MM.1S (cell line): ENCODE results near the gene GRPEL2.
A peak's percentile ranks its signal among the peaks of the same experiment; 100 is the strongest.

Experiments used
- DNase-seq: peaks from one replicate; pipeline ENCODE4 v3.0.0-alpha.2; 2015
- H2AFZ ChIP-seq: fragments of 300-600 bp; sonication (generic); 2 replicates; pipeline ENCODE4 v1.6.0; 2016; ENCODE audit warnings: antibody characterized with exemption, low read length
- H3F3A ChIP-seq: fragments of 300-600 bp; sonication (generic); 2 replicates; pipeline ENCODE4 v1.6.1; 2016; ENCODE audit warnings: mild to moderate bottlenecking, antibody characterized with exemption, low read length, moderate library complexity, mixed read lengths; ENCODE audit not compliant: insufficient read depth
- H3K27ac ChIP-seq: fragments of 300-600 bp; sonication (generic); 2 replicates; pipeline ENCODE4 v1.5.1; 2016; ENCODE audit warnings: mild to moderate bottlenecking, low read length
- H3K27me3 ChIP-seq: fragments of 300-600 bp; sonication (generic); replicated peaks from 2 replicates; pipeline ENCODE4 v1.6.0; 2016; ENCODE audit warnings: low read length; ENCODE audit not compliant: insufficient read depth
- H3K36me3 ChIP-seq: fragments of 300-600 bp; sonication (generic); replicated peaks from 2 replicates; pipeline ENCODE4 v1.6.1; 2016; ENCODE audit warnings: mild to moderate bottlenecking, low read length, mixed read lengths; ENCODE audit not compliant: insufficient read depth
- H3K4me1 ChIP-seq: fragments of 300-600 bp; sonication (generic); 2 replicates; pipeline ENCODE4 v1.6.1; 2016; ENCODE audit warnings: low read length, mixed read lengths
- H3K4me2 ChIP-seq: fragments of 300-600 bp; sonication (generic); 2 replicates; pipeline ENCODE4 v1.6.0; 2016; ENCODE audit warnings: low read depth, low read length
- H3K4me3 ChIP-seq: fragments of 300-600 bp; sonication (generic); 2 replicates; pipeline ENCODE4 v1.5.1; 2016; ENCODE audit warnings: low read length, mixed read lengths
- H3K79me2 ChIP-seq: fragments of 300-600 bp; sonication (generic); 2 replicates; pipeline ENCODE4 v1.6.1; 2016; ENCODE audit warnings: mixed run types, low read length, mixed read lengths
- H3K9ac ChIP-seq: fragments of 300-600 bp; sonication (generic); 2 replicates; pipeline ENCODE4 v1.6.1; 2016; ENCODE audit warnings: low read length, mixed read lengths
- H3K9me2 ChIP-seq: fragments of 300-600 bp; sonication (generic); replicated peaks from 2 replicates; pipeline ENCODE4 v1.6.1; 2016; ENCODE audit warnings: mild to moderate bottlenecking, low read length, mixed read lengths; ENCODE audit not compliant: insufficient read depth
- H3K9me3 ChIP-seq: fragments of 300-600 bp; sonication (generic); replicated peaks from 2 replicates; pipeline ENCODE4 v1.6.1; 2016; ENCODE audit warnings: mild to moderate bottlenecking, low read length, mixed read lengths; ENCODE audit not compliant: insufficient read depth
- H4K20me1 ChIP-seq: fragments of 300-600 bp; sonication (generic); 2 replicates; pipeline ENCODE4 v1.6.1; 2016; ENCODE audit warnings: mild to moderate bottlenecking, low read length, moderate library complexity, mixed read lengths; ENCODE audit not compliant: insufficient read depth
- CTCF ChIP-seq: fragments of 300-600 bp; sonication (generic); IDR thresholded peaks from 2 replicates; pipeline ENCODE4 v1.5.1; 2016; ENCODE audit warnings: antibody characterized with exemption, low read length, mixed read lengths
- EZH2 ChIP-seq: fragments of 300-600 bp; sonication (generic); optimal IDR thresholded peaks from 2 replicates; pipeline ENCODE3; 2017; ENCODE audit warnings: low read depth, mild to moderate bottlenecking, antibody characterized with exemption, low read length, mixed read lengths
- EZH2phosphoT487 ChIP-seq: fragments of 300-600 bp; sonication (generic); IDR thresholded peaks from 2 replicates; pipeline ENCODE4 v1.6.1; 2018; ENCODE audit warnings: antibody characterized with exemption, low read length

Gene GRPEL2

GRCh38 chr5:149358294-149358651 lies 13.0 kb downstream of the GRPEL2 start:
- peaks cover 50% of the 10 kb centered on the region for H3K79me2 ChIP-seq
- peak; percentile 36 for DNase-seq

GRCh38 chr5:149358868-149359495 lies 13.7 kb downstream of the GRPEL2 start:
- Histone ChIP-seq H3F3A (peaks cover 48% of the 10 kb centered on the region), H3K36me3 (no peaks in the 10 kb centered on the region; the same call in 1 of the 2 replicates), H2AFZ (no peak overlapping the region), H3K27me3 (no peaks in the 10 kb centered on the region), H3K4me1 (peaks cover 61% of the 10 kb centered on the region), H3K79me2 (peaks cover 43% of the 10 kb centered on the region), H3K9me2 (no peaks in the 10 kb centered on the region), H3K4me2 (peak overlapping the region; percentile 87), H4K20me1 (no peaks in the 10 kb centered on the region), H3K4me3 (peak overlapping the region; percentile 89), H3K27ac (no peak overlapping the region), H3K9ac (peak overlapping the region; percentile 94; the same call in 1 of the 2 replicates), H3K9me3 (no peaks in the 10 kb centered on the region)
- TF ChIP-seq EZH2 = no peak
- TF ChIP-seq CTCF = no peak
- TF ChIP-seq EZH2phosphoT487 = no peak
- DNase-seq = peak; percentile 5

More at GRCh38 chr5:149358294-149358651, 13.0 kb downstream of the GRPEL2 start:
- Histone ChIP-seq H3K9me3 (no peaks in the 10 kb centered on the region), H3K9ac (peak overlapping the region; percentile 94), H3K9me2 (no peaks in the 10 kb centered on the region), H3K36me3 (no peaks in the 10 kb centered on the region; the same call in 1 of the 2 replicates), H3K4me3 (peak overlapping the region; percentile 89), H3K27me3 (no peaks in the 10 kb centered on the region), H3K27ac (peak overlapping the region; percentile 61; the same call in 1 of the 2 replicates), H4K20me1 (no peaks in the 10 kb centered on the region), H3K4me2 (peak overlapping the region; percentile 87), H3F3A (peaks cover 55% of the 10 kb centered on the region), H3K4me1 (peaks cover 67% of the 10 kb centered on the region), H2AFZ (peak overlapping the region; percentile 56)
- TF ChIP-seq EZH2phosphoT487 (no peak), EZH2 (no peak), CTCF (no peak)

- Histone ChIP-seq H3K4me2 (no peak overlapping the region), H3K27ac (no peak overlapping the region), H3K9ac (no peak overlapping the region), H3K9me3 (no peaks in the 10 kb centered on the region), H4K20me1 (no peaks in the 10 kb centered on the region), H3K79me2 (peaks cover 30% of the 10 kb centered on the region), H3F3A (peaks cover 38% of the 10 kb centered on the region), H3K4me1 (peaks cover 55% of the 10 kb centered on the region), H3K4me3 (no peak overlapping the region), H3K27me3 (no peaks in the 10 kb centered on the region), H2AFZ (no peak overlapping the region), H3K9me2 (no peaks in the 10 kb centered on the region), H3K36me3 (no peaks in the 10 kb centered on the region; the same call in 1 of the 2 replicates)
- TF ChIP-seq CTCF (no peak), EZH2phosphoT487 (no peak), EZH2 (no peak)
- peak; percentile 4 for DNase-seq
Observed at GRCh38 chr5:149360272-149360671, 15.0 kb downstream of the GRPEL2 start.
